Endothelial cell of umbilical vein (primary cell): ENCODE measurements around the gene GPR153. TPM values are rescaled to one million over a fixed set of nuclear protein-coding genes. Genes with fewer than 3 reads are reported as not detected.

Source experiments
- BruUV-seq: library from RNA; stranded (reverse); fragments of 400-500 nt; replicated peaks from 2 replicates; lab custom pipeline; 2021; lab: Mats Ljungman, UMichigan
- CTCF ChIA-PET: fragments of 300-600, 350-600 bp; sonication (Branson Sonifier 250); formaldehyde crosslinking; loops from one replicate; lab custom pipeline; 2021; ENCODE audit warnings: antibody characterized with exemption, inconsistent platforms; lab: Charles Lee
- POLR2A ChIA-PET: fragments of 300-600, 350-600 bp; sonication (Branson Sonifier 250); formaldehyde crosslinking; loops from one replicate; lab custom pipeline; 2021; ENCODE audit warnings: antibody characterized with exemption, inconsistent platforms; lab: Charles Lee
- DNase-seq: peaks from one replicate; pipeline ENCODE4 v3.0.0-alpha.2; 2011; ENCODE audit warnings: low read depth, low spot score
- FAIRE-seq: peaks from 2 replicates; lab custom pipeline; 2011; peaks lifted over from hg19 to GRCh38; lab: Jason Lieb, UNC
- H2AFZ ChIP-seq: 2 replicates; pipeline ENCODE4 v1.6.0; 2012; ENCODE audit warnings: low read depth, low read length, control low read depth, inconsistent platforms
- H3K27ac ChIP-seq: 2 replicates; pipeline ENCODE4 v1.5.1; 2011; ENCODE audit warnings: low read depth, mild to moderate bottlenecking, control low read depth, low read length, moderate library complexity; ENCODE audit not compliant: insufficient read depth
- H3K27me3 ChIP-seq, 2 experiments: 2 replicates each; pipeline versions ENCODE4 v1.6.0 to v1.6.1; 2011; ENCODE audit warnings: low read length in 2 of 2, mixed read lengths in 1 of 2; ENCODE audit not compliant: control insufficient read depth in 2 of 2, insufficient read depth in 2 of 2
- H3K36me3 ChIP-seq, 2 experiments: 2 replicates in 1 of 2; 3 replicates in 1 of 2; pipeline ENCODE4 v1.5.1; 2011; ENCODE audit warnings: low read length in 2 of 2, mild to moderate bottlenecking in 1 of 2, moderate library complexity in 1 of 2; ENCODE audit not compliant: control insufficient read depth in 2 of 2, insufficient read depth in 2 of 2; ENCODE audit errors: extremely low read depth in 1 of 2
- H3K4me1 ChIP-seq: 3 replicates; pipeline ENCODE4 v1.5.1; 2011; ENCODE audit warnings: mild to moderate bottlenecking, low read length; ENCODE audit not compliant: control insufficient read depth, insufficient read depth; ENCODE audit errors: extremely low read depth
- H3K4me2 ChIP-seq: 2 replicates; pipeline ENCODE4 v1.6.1; 2011; ENCODE audit warnings: low read length, control low read depth, mixed read lengths; ENCODE audit not compliant: insufficient read depth
- H3K4me3 ChIP-seq, 3 experiments: fragments of 200-600 bp in 1 of 3; sonication (generic), shearing (Covaris generic) in 1 of 3; replicated peaks in 1 of 3; 2 replicates each; pipeline ENCODE4 v1.5.1; 2011 to 2016; ENCODE audit warnings: control low read depth in 3 of 3, low read length in 3 of 3, mild to moderate bottlenecking in 2 of 3, inconsistent platforms in 1 of 3, low read depth in 1 of 3, moderate library complexity in 1 of 3; ENCODE audit not compliant: insufficient read depth in 1 of 3
- H3K79me2 ChIP-seq: 2 replicates; pipeline ENCODE4 v1.6.0; 2012; ENCODE audit warnings: low read length, inconsistent platforms; ENCODE audit not compliant: control insufficient read depth, insufficient read depth
- H3K9ac ChIP-seq: replicated peaks from 2 replicates; pipeline ENCODE3; 2011; ENCODE audit warnings: low read length, control low read depth; ENCODE audit not compliant: insufficient read depth; ENCODE audit errors: extremely low read depth
- H3K9me1 ChIP-seq: replicated peaks from 3 replicates; pipeline ENCODE4 v1.6.0; 2011; ENCODE audit warnings: mild to moderate bottlenecking, low read length; ENCODE audit not compliant: control insufficient read depth, insufficient read depth; ENCODE audit errors: extremely low read depth
- H3K9me3 ChIP-seq: replicated peaks from 2 replicates; pipeline ENCODE4 v1.5.1; 2012; ENCODE audit warnings: low read length, inconsistent platforms; ENCODE audit not compliant: control insufficient read depth, insufficient read depth
- H4K20me1 ChIP-seq: replicated peaks from 2 replicates; pipeline ENCODE3; 2011; ENCODE audit warnings: mild to moderate bottlenecking, low read length; ENCODE audit not compliant: control insufficient read depth, insufficient read depth; ENCODE audit errors: extremely low read depth
- EZH2 ChIP-seq: IDR thresholded peaks from 2 replicates; pipeline ENCODE4 v1.6.1; 2012; ENCODE audit warnings: borderline replicate concordance, low read depth, mild to moderate bottlenecking, moderate library complexity, low read length, inconsistent platforms; ENCODE audit not compliant: severe bottlenecking
- FOS ChIP-seq: IDR thresholded peaks from 2 replicates; pipeline ENCODE4 v1.6.1; 2011; ENCODE audit warnings: mild to moderate bottlenecking, low read length, moderate library complexity, borderline replicate concordance; ENCODE audit not compliant: insufficient read depth
- GATA2 ChIP-seq: IDR thresholded peaks from 2 replicates; pipeline ENCODE4 v1.7.0; 2011; ENCODE audit warnings: low read depth, mild to moderate bottlenecking, moderate library complexity, mixed read lengths, low read length; ENCODE audit not compliant: insufficient read length, insufficient read depth
- JUN ChIP-seq: IDR thresholded peaks from 2 replicates; pipeline ENCODE4 v1.6.1; 2011; ENCODE audit warnings: borderline replicate concordance, low read depth; ENCODE audit not compliant: insufficient read length, insufficient read depth
- MAX ChIP-seq: IDR thresholded peaks from 2 replicates; pipeline ENCODE4 v1.6.1; 2011; ENCODE audit not compliant: insufficient read depth, insufficient read length
- MYC ChIP-seq: IDR thresholded peaks from one replicate; pipeline ENCODE4 v1.6.1; 2011; ENCODE audit warnings: mild to moderate bottlenecking, low read depth, low read length
- POLR2A ChIP-seq: IDR thresholded peaks from 2 replicates; pipeline ENCODE4 v1.6.1; 2012; ENCODE audit warnings: low read depth, mild to moderate bottlenecking, control low read depth, low read length
- POLR2AphosphoS5 ChIP-seq: IDR thresholded peaks from 2 replicates; pipeline ENCODE4 v1.6.1; 2012; ENCODE audit warnings: low read depth, mild to moderate bottlenecking, control low read depth, low read length, moderate library complexity; ENCODE audit not compliant: insufficient read depth
- dilution Hi-C: fragments of 300-500 bp; cut with MboI; formaldehyde crosslinking; loops from one replicate; pipeline ENCODE4 v1.15.0; 2019; ENCODE audit warnings: low sequenced_read_pairs; ENCODE audit not compliant: extremely low pct_ligation_motif_present
- intact Hi-C: fragments of 100-400 bp; cut with micrococcal nuclease; formaldehyde crosslinking; loops from one replicate; pipeline ENCODE4 v1.10.0; 2022
- polyA plus RNA-seq, 4 experiments: library from polyadenylated mRNA; depleted of rRNA in 3 of 4; stranded (reverse) in 3 of 4; unstranded in 1 of 4; fragments of >200 nt; gene quantifications; 2 replicates each; pipeline versions ENCODE4 v1.2.1 to v1.2.3, GENCODE V29; 2011 to 2012; ENCODE audit warnings: missing spikeins in 1 of 4
- total RNA-seq: library from RNA; stranded (reverse); gene quantifications from 2 replicates; pipeline ENCODE4 v1.2.3, GENCODE V29; 2021
- TF ChIP-seq, protein P1 (sequence below), 2 donors: IDR thresholded peaks; 1 replicate in 1 of 2; 2 replicates in 1 of 2; pipeline ENCODE4 v1.5.1; 2011; ENCODE audit warnings: low read length in 2 of 2, mild to moderate bottlenecking in 2 of 2, moderate library complexity in 2 of 2, control low read depth in 1 of 2, inconsistent platforms in 1 of 2, low read depth in 1 of 2; ENCODE audit not compliant: insufficient read depth in 1 of 2; ENCODE audit errors: extremely low read depth in 1 of 2

The GPR153 gene
- total and polyA plus RNA-seq, 2 donors (not counting 3 experiments of a cell fraction or from before 2014, with no cell fraction given), result 3.1 to 3.9 TPM

- ChIA-PET CTCF (interaction anchor here (0.9 to 3.6 kb wide), 3 partner anchors 14 to 17 kb away, joined by 3 to 13 read pairs (median 3); no protein-coding TSS in a partner anchor), POLR2A (no interaction called here)
- FAIRE-seq, result no peak
- Histone ChIP-seq H3K4me2 (peak overlapping the region; percentile 38), H3K9ac (no peak overlapping the region), H4K20me1 (no peaks in the 10 kb centered on the region), H3K4me3 (peak overlapping the region in 1 of 3 experiments; percentile 24), H3K9me3 (no peaks in the 10 kb centered on the region), H3K27ac (no peak overlapping the region), H3K36me3 (no peaks in the 10 kb centered on the region), H3K4me1 (no peaks in the 10 kb centered on the region), H3K79me2 (no peaks in the 10 kb centered on the region), H3K9me1 (no peaks in the 10 kb centered on the region), H2AFZ (peak overlapping the region; percentile 63), H3K27me3 (no peaks in the 10 kb centered on the region)
- no TSS peak for BruUV-seq
- no peak for TF ChIP-seq EZH2
- no peak for TF ChIP-seq POLR2AphosphoS5
- TF ChIP-seq POLR2A, result no peak
- no peak for TF ChIP-seq GATA2
- no peak for TF ChIP-seq MAX
- no peak for TF ChIP-seq JUN
- TF ChIP-seq FOS, result no peak
- TF ChIP-seq, protein P1, sequence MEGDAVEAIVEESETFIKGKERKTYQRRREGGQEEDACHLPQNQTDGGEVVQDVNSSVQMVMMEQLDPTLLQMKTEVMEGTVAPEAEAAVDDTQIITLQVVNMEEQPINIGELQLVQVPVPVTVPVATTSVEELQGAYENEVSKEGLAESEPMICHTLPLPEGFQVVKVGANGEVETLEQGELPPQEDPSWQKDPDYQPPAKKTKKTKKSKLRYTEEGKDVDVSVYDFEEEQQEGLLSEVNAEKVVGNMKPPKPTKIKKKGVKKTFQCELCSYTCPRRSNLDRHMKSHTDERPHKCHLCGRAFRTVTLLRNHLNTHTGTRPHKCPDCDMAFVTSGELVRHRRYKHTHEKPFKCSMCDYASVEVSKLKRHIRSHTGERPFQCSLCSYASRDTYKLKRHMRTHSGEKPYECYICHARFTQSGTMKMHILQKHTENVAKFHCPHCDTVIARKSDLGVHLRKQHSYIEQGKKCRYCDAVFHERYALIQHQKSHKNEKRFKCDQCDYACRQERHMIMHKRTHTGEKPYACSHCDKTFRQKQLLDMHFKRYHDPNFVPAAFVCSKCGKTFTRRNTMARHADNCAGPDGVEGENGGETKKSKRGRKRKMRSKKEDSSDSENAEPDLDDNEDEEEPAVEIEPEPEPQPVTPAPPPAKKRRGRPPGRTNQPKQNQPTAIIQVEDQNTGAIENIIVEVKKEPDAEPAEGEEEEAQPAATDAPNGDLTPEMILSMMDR (IDR thresholded peaks at IDR 0.05; ENCODE audit: extremely low read depth in 1 of 2, insufficient read depth in 1 of 2, low read depth in 1 of 2, low read length in 2 of 2), result no peak
- TF ChIP-seq MYC, result no peak
- no peak for DNase-seq
- dilution Hi-C loops (no loop called here), intact Hi-C loops (loop anchor here (5.0 kb wide), 2 partner anchors 81 to 161 kb away; partner anchors contain the start of gene ESPN)
These were observed 707 bp upstream of the GPR153 start for GRCh38 chr1:6261615-6261995.
